ENCODE data around the gene ZNF80.

Gene ZNF80

GRCh38 chr3:114216186-114216970 lies 21.0 kb downstream of the ZNF80 start:
- DNase-seq (ENCODE audit: low spot score), result no peak
- no peak overlapping the region for H3K27ac ChIP-seq
- ChIA-PET CTCF (no interaction called here), POLR2A (ENCODE audit: low non-redundant PET) (no interaction called here)
- no peak for TF ChIP-seq CTCF (conservative IDR thresholded peaks at IDR 0.05; ENCODE audit: low read depth)

- H3K27ac ChIP-seq, result no peak overlapping the region
- no peak for TF ChIP-seq CTCF (conservative IDR thresholded peaks at IDR 0.05; ENCODE audit: low read depth)
- ChIA-PET CTCF (no interaction called here), POLR2A (ENCODE audit: low non-redundant PET) (no interaction called here)
- no peak for DNase-seq (ENCODE audit: low spot score)
Measured at GRCh38 chr3:114214542-114215341, 22.6 kb downstream of the ZNF80 start.

GRCh38 chr3:114213627-114214541 lies 23.5 kb downstream of the ZNF80 start:
- peak; percentile 11 for DNase-seq (ENCODE audit: low spot score)
- ChIA-PET CTCF (no interaction called here), POLR2A (ENCODE audit: low non-redundant PET) (no interaction called here)
- TF ChIP-seq CTCF (conservative IDR thresholded peaks at IDR 0.05; ENCODE audit: low read depth), result no peak
- no peak overlapping the region for H3K27ac ChIP-seq

- ChIA-PET POLR2A (ENCODE audit: low non-redundant PET) (no interaction called here), CTCF (no interaction called here)
- H3K27ac ChIP-seq, result no peak overlapping the region
- no peak for TF ChIP-seq CTCF (conservative IDR thresholded peaks at IDR 0.05; ENCODE audit: low read depth)
- DNase-seq (ENCODE audit: low spot score), result no peak
Measured at GRCh38 chr3:114213292-114213626, 24.1 kb downstream of the ZNF80 start.

- POLR2A ChIA-PET (ENCODE audit: low non-redundant PET), result no interaction called here
- DNase-seq (ENCODE audit: low spot score), result no peak
- TF ChIP-seq CTCF (conservative IDR thresholded peaks at IDR 0.05; ENCODE audit: low read depth), result no peak
- CTCF ChIA-PET, result no interaction called here
- no peak overlapping the region for H3K27ac ChIP-seq
Measured at GRCh38 chr3:114212646-114213045, 24.7 kb downstream of the ZNF80 start.

- ChIA-PET CTCF (no interaction called here), POLR2A (ENCODE audit: low non-redundant PET) (no interaction called here)
- no peak overlapping the region for H3K27ac ChIP-seq
- no peak for DNase-seq (ENCODE audit: low spot score)
- no peak for TF ChIP-seq CTCF (conservative IDR thresholded peaks at IDR 0.05; ENCODE audit: low read depth)
Measured at GRCh38 chr3:114207768-114208167, 29.6 kb downstream of the ZNF80 start.
